GM19452 (cell line): ENCODE data around the gene LENEP.

Source experiments
- ATAC-seq: cut with Tn5 transposase; IDR thresholded peaks from one replicate; pipeline ENCODE4 v1.9.1; 2021; ENCODE audit not compliant: unreplicated experiment

The LENEP gene

GRCh38 chr1:154960446-154961136, 32.8 kb upstream of the LENEP start:
- ATAC-seq: no peak

DNA sequence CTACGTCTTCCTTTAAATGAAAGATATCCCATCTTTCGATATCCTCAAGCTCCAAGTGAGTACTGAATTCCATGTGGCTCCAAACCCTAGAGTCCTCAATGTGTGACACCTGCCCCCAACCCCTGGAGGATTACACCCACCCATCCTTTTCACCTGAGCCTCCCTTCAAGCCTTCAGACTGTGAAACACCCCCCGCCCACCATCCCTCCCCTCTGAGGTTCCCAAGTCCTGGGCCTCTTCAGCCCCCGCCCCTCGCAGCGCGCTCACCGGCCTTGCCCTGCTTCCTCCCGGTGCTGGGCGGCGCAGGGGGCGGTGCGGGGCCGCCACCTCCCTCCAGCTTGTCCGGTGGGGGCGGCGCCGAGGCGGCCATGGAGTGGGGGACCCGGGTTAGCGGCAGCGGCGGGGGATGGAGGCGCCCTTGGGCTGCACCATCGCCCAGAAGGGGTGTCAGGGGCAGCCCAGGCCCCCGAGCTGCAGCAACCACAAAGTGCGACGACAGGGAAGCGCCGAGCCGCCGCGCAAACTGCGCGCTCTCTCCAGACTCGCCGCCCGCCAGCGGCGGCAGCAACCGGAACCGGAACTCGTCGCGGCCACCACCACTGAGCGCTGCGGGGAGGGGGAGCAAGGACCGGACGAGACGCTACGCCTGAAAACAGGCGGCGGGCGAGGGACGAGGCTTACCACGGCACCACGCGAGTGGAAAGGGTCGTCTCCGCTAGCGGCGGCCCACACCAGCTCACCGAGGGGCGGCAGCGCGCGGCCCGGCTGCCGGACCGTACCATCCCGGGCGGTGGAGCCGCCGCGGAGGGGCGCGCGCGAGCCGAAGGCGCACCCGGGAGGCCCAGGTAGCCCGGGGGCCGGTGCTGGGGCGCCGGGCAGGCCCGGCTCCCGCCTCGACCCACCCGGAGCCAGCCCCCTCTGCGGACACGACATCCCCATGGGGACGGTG, 31.9 kb upstream of the LENEP start, which contains the start of gene PYGO2:
PYGO2 (minus strand) TSS at position 576 of the 949 bp plus-strand sequence; CDS start at position 370, 206 bp downstream.
- ATAC-seq: peak; percentile 74

DNA sequence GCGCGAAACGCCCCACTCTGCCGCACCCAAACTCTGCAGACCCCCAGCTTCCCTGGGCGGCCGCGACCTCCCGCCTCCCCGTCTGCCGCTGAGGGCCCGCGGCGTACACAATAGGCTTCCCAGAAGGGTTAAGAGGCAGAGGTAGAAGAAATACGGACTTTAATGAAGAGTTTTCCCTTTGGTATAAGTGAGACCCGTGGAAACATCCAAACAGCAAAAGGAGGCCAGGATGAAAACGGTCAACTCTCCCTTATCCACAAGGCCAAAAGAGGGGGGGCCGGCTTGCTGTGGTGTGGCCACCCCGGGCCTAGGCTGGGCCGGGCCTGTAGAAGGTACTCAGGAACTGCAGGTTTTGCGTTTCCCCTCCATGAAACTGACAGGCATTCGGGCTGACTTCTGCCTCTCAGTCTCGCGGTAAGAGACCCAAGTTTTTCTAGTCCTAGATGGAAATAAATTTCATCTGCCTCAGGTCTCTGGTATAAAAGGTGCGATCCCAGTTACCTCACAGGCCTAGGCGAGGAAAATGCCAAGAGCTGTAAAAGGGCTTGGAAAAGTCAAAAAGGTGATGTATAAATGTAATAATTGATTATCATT, 31.1 kb upstream of the LENEP start:
- ATAC-seq: no peak

DNA sequence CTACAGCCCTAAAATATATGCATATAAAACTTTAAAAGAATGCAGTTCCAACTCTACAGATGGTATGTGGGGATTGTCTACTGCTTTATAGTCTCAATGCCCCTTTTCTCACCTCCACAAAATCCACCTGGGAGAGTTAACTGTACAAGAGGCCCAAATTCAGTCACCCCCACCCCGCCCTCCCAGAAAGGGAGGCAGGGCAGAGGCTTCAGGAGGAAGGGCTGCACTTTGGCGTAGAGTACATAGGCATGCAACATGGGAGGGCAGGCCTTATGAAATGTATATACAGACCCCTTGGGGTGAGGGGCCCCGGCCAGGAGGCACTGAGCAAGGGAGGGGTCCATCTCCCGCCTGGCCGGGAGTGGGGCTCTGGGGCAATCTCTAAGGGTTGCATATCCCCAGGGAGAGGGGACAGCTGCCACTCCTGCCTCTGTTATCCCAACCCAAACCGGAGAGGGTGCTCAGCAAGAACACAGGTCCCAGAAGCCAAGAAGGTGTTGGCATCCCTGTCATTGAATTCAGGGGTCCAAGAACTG, 30.5 kb upstream of the LENEP start:
- no peak for ATAC-seq

- ATAC-seq: no peak
Measured at GRCh38 chr1:154963643-154964042, 29.7 kb upstream of the LENEP start.

- no peak for ATAC-seq
Measured at GRCh38 chr1:154964359-154964758, 29.0 kb upstream of the LENEP start.

DNA sequence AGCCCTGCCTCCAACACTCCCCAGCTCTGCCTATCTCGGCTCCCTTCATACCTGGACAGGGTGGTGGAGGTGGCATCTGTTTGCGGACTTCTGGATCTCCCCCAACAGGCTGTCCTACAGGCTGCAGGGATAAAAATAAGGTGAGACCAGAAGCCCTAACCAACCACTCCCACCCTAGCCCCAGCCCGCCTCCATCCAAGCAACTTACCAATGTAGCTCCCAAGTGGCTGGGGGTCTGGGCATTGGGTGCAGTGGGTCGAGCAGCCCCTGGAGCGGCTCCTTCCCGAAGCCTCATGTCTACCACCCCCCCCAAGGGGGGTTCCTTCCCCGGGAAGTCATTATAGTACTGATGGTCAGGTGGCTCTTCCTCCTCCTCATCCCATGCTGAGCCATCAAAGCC, 27.3 kb upstream of the LENEP start:
- ATAC-seq: no peak

GRCh38 chr1:154967331-154967950, 25.9 kb upstream of the LENEP start:
- ATAC-seq: no peak

GRCh38 chr1:154968731-154969130, 24.7 kb upstream of the LENEP start:
- ATAC-seq: no peak

DNA sequence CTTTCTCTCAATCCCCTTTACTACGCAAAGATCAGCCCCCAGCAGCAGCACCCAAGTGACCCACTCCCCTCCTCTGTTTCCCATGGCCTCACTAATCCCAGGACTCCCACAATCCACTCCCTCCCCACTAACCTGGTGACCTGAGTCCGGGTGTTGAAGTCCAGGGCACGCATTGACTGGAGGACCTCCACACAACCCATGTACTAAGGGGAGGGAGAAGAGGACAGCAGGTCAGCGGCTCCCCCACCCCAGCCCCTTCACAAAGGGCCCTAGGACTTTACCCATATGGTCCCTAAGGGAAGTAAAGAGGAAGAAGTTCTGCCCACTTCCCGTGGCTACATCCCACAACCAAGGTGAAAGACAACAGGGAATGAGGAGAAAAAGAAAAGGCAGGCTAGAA, 24.1 kb upstream of the LENEP start:
- no peak for ATAC-seq

DNA sequence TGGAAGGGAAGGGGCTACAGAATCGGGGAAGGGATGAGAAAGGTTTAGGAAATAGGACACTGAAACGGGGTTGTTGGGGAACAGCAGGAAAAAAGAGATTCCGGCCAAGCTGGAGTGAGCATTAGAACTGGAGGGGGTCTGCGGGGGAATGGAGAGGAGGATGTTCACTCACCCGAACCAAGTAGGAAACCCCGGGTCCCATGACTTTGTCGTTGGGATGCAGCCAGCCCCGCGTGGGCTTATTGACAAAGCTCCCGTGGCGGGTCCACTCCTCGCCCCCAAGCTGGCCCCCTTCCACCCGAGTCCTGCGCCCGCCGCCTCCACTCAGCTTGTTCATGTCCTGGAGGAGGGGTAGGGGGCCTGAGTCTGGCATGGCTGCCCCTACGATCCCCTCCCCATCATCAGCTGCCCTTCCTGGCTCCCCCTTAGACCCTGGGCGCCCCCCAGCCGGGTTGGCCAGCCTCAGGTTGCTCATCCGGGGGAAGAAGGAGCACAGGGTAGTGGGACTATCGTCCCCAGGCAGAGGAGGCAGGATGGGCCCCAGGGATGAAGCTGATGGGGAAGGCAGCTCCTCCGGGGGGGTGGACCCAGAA, 23.4 kb upstream of the LENEP start:
- no peak for ATAC-seq

GRCh38 chr1:154970631-154971340, 22.6 kb upstream of the LENEP start, which contains the start of gene SHC1:
Gene SHC1 (minus strand): TSS chr1:154970747. CDS start chr1:154970526, 221 bp downstream.
- no peak for ATAC-seq

DNA sequence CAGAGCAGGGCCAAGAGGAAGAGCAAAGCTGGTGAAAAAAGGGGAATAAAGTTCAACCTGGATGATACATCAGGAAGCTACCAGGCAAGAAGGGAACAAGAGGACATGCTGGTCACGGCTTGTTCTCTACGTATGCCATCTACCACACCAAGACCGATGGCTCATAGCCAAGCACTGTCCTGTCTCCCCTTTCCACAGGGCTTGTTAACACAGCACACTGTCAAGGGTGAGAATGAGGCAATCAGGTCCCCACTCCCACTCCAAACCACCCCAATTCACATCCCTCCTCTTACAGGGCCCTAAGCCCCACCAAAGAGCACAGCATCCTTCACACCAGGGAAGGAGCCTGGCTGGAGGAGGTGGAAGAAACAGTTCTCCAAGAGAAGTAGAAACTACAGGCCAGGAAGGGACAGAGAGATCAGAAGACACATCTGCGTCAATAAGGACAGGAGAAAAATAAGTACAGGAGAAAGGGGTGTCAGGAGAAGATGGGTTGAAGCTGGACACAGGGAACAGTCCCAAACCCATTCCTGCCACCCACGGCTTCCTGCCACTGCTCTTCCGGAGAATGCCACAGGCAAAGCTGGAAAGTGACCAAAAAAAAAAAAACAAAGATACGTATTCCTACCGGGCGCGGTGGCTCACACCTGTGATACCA, 21.9 kb upstream of the LENEP start:
- no peak for ATAC-seq

- no peak for ATAC-seq
Measured at GRCh38 chr1:154972213-154972516, 21.2 kb upstream of the LENEP start.

DNA sequence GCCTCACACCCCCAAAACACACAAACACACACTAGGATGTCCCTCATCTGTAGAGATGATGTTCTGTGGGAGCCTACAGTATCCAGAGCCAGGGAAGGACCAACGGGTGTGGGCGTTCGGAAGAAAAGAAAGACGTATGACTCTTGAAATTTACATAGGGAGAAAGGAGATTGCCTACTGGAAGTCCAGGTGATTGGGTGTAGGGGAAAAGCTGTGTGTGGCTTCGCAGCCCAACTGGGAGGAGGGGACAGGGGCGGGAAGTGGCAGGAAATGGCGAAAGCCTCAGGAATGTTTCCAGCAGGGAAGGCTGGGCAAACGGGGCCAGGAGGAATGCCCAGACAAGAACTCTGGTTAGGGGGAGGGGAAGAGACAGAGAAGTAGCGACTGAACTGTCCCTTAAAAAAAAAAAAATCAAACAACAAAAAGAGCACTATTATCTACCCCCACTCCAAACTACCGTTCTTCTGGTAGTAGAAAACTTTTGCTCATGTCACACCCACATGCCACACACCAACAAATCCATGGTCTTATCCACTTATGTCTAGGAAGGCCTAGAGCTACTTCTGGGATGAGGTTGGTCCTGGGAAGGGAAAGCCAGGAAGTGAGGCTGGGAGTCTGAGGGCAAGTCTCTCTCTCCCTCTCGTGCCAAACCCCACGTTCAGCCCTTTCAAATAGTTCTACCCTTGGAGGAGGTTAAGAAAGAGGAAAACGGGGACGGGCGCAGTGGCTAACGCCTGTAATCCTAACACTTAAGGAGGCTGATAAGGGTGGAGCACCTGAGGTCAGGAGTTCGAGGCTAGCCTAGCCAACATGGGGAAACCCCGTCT, 20.7 kb upstream of the LENEP start:
- ATAC-seq: no peak

DNA sequence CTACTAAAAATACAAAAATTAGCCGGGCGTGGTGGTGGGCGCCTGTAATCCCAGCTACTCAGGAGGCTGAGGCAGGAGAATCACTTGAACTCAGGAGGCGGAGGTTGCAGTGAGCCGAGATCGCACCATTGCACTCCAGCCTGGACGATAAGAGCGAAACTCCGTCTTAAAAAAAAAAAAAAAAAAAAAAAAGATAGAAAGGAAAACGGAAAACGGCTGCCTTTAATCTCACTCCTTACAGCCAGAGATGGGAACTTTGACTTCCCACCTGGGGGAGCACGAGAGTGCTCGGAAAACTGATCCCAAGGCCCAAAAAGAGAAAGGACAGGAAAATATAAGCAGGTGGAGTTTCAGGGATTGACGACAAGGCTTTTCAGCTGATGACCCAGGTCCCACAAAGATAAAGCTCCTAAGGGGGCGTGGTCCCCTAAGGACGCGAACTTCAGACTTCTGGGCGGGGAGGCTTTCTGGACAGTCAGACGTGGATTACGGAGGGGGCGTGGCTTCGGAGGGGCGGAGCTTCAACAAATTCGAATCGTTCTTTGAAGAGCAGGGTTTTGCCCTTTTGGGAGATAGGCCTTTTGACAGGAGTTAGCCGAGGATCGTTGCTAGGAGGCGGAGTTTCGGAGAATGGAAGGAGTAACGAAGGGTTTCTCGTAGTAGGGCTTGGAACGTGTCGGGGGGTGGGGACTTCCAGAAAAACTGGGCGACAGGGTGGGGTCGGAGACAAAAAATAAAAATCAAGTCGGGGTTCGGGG, 19.9 kb upstream of the LENEP start:
- no peak for ATAC-seq

- ATAC-seq: peak; percentile 74
Measured at GRCh38 chr1:154974102-154974807, 19.1 kb upstream of the LENEP start, which contains the start of gene CKS1B. Gene CKS1B (plus strand): TSS chr1:154974681. CDS start chr1:154974746, 65 bp downstream.
